CD14-positive monocyte (primary cell): ENCODE measurements around the gene CEP290. TPM values are rescaled to one million over a fixed set of nuclear protein-coding genes. Genes with fewer than 3 reads are reported as not detected.

ENCODE experiments used
- DNase-seq, 3 donors: peaks; one replicate each; pipeline ENCODE4 v3.0.0-alpha.2; 2011 to 2022
- H2AFZ ChIP-seq: 2 replicates; pipeline ENCODE4 v1.6.0; 2012; ENCODE audit warnings: mild to moderate bottlenecking, low read depth, low read length, inconsistent platforms; ENCODE audit not compliant: insufficient read depth, poor library complexity, severe bottlenecking
- H3K27ac ChIP-seq, 2 donors: 1 replicate in 1 of 2; 2 replicates in 1 of 2; pipeline ENCODE4 v1.5.1; 2012 to 2013; ENCODE audit warnings: low read length in 2 of 2, control low read depth in 1 of 2, inconsistent platforms in 1 of 2, low read depth in 1 of 2, mild to moderate bottlenecking in 1 of 2
- H3K27me3 ChIP-seq, 2 donors: one replicate each; pipeline versions ENCODE4 v1.6.0 to v1.6.1; 2011 to 2013; ENCODE audit warnings: low read length in 2 of 2; ENCODE audit not compliant: control insufficient read depth in 2 of 2, insufficient read depth in 2 of 2
- H3K36me3 ChIP-seq, 2 donors: replicated peaks in 1 of 2; 1 replicate in 1 of 2; 2 replicates in 1 of 2; pipeline versions ENCODE4 v1.5.1 to v1.6.1; 2012 to 2013; ENCODE audit warnings: low read length in 2 of 2, control low read depth in 1 of 2, inconsistent platforms in 1 of 2, mild to moderate bottlenecking in 1 of 2; ENCODE audit not compliant: insufficient read depth in 2 of 2, control insufficient read depth in 1 of 2
- H3K4me1 ChIP-seq, 2 donors: 1 replicate in 1 of 2; 2 replicates in 1 of 2; pipeline versions ENCODE4 v1.5.1 to v1.6.1; 2012 to 2013; ENCODE audit warnings: low read length in 2 of 2, control low read depth in 1 of 2, inconsistent platforms in 1 of 2, mild to moderate bottlenecking in 1 of 2, moderate library complexity in 1 of 2; ENCODE audit not compliant: insufficient read depth in 2 of 2, control insufficient read depth in 1 of 2
- H3K4me2 ChIP-seq: replicated peaks from 2 replicates; pipeline ENCODE3; 2012; ENCODE audit warnings: low read length, moderate library complexity, mild to moderate bottlenecking; ENCODE audit not compliant: poor library complexity, severe bottlenecking; ENCODE audit errors: extremely low read depth
- H3K4me3 ChIP-seq, 3 experiments: fragments of 200-600 bp in 1 of 3; sonication (generic) in 1 of 3; replicated peaks in 1 of 3; 1 replicate in 2 of 3; 2 replicates in 1 of 3; pipeline ENCODE4 v1.5.1; 2011 to 2013; ENCODE audit warnings: low read length in 3 of 3, mild to moderate bottlenecking in 3 of 3, control low read depth in 2 of 3, low read depth in 2 of 3, inconsistent platforms in 1 of 3, moderate library complexity in 1 of 3
- H3K79me2 ChIP-seq: 2 replicates; pipeline ENCODE4 v1.6.0; 2012; ENCODE audit warnings: mild to moderate bottlenecking, control low read depth, inconsistent platforms, low read length, moderate library complexity; ENCODE audit not compliant: insufficient read depth
- H3K9ac ChIP-seq: 2 replicates; pipeline ENCODE4 v1.6.0; 2017; ENCODE audit warnings: low read length, mild to moderate bottlenecking; ENCODE audit not compliant: insufficient read depth, poor library complexity, severe bottlenecking
- H3K9me3 ChIP-seq, 2 donors: replicated peaks in 1 of 2; 1 replicate in 1 of 2; 2 replicates in 1 of 2; pipeline versions ENCODE4 v1.5.1 to v1.6.1; 2012 to 2013; ENCODE audit warnings: low read length in 2 of 2, control low read depth in 1 of 2; ENCODE audit not compliant: control insufficient read depth in 1 of 2, insufficient read depth in 1 of 2
- H4K20me1 ChIP-seq: 2 replicates; pipeline ENCODE4 v1.6.0; 2012; ENCODE audit warnings: mild to moderate bottlenecking, low read length, control low read depth, moderate library complexity; ENCODE audit not compliant: insufficient read depth
- H3K27ac Mint-ChIP-seq, 7 donors: one replicate each; pipeline ENCODE4 v1.8.0; 2020; ENCODE audit warnings: mild to moderate bottlenecking in 7 of 7, mixed read lengths in 7 of 7, moderate library complexity in 6 of 7, inconsistent platforms in 2 of 7
- H3K27me3 Mint-ChIP-seq, 3 donors: one replicate each; pipeline ENCODE4 v1.8.0; 2021 to 2022; ENCODE audit warnings: low read depth in 3 of 3, mild to moderate bottlenecking in 3 of 3, mixed read lengths in 3 of 3, moderate library complexity in 3 of 3, inconsistent platforms in 1 of 3
- H3K36me3 Mint-ChIP-seq, 2 donors: one replicate each; pipeline ENCODE4 v1.8.0; 2020; ENCODE audit warnings: mixed read lengths in 2 of 2, inconsistent platforms in 1 of 2, mild to moderate bottlenecking in 1 of 2
- H3K4me1 Mint-ChIP-seq: one replicate; pipeline ENCODE4 v1.8.0; 2020; ENCODE audit warnings: mild to moderate bottlenecking, mixed read lengths
- H3K4me3 Mint-ChIP-seq, 2 donors: one replicate each; pipeline ENCODE4 v1.8.0; 2020; ENCODE audit warnings: mild to moderate bottlenecking in 2 of 2, mixed read lengths in 2 of 2, moderate library complexity in 1 of 2
- H3K9me3 Mint-ChIP-seq, 7 donors: one replicate each; pipeline ENCODE4 v1.8.0; 2020 to 2022; ENCODE audit warnings: mixed read lengths in 7 of 7, mild to moderate bottlenecking in 6 of 7, moderate library complexity in 6 of 7, inconsistent platforms in 2 of 7
- CTCF ChIP-seq: fragments of 200-600 bp; IDR thresholded peaks from one replicate; pipeline ENCODE4 v1.8.0; 2022; ENCODE audit warnings: antibody characterized with exemption, mild to moderate bottlenecking
- WGBS: methylation state at CpG from one replicate; pipeline ENCODE4 v1.1.5; 2013; ENCODE audit warnings: missing lambda C conversion rate; ENCODE audit not compliant: insufficient coverage; 5-methylcytosine and 5-hydroxymethylcytosine counted together
- intact Hi-C, 2 donors: fragments of 100-400 bp; cut with micrococcal nuclease; formaldehyde crosslinking; loops; one replicate each; pipeline versions ENCODE4 v1.15.0 to v1.15.1; 2023
- polyA plus RNA-seq, 3 donors: library from polyadenylated mRNA; depleted of rRNA in 1 of 3; unstranded in 2 of 3; stranded (reverse) in 1 of 3; fragments of 300-500 nt in 2 of 3; fragments of >200 nt in 1 of 3; fragmentation: Illumina TruSeq in 2 of 3; gene quantifications; 1 replicate in 2 of 3; 2 replicates in 1 of 3; pipeline ENCODE4 v1.2.3, GENCODE V29; 2012 to 2021

The CEP290 gene
- polyA plus RNA-seq, 3 donors, result 0.55 to 1.5 (median 0.71) TPM

- Mint-ChIP-seq H3K4me1 (no peaks in the 10 kb centered on the region), H3K36me3 (peaks cover 37 to 48% of the 10 kb centered on the region in 2 donors), H3K27me3 (no peaks in the 10 kb centered on the region), H3K9me3 (no peaks in the 10 kb centered on the region), H3K4me3 (no peak overlapping the region), H3K27ac (no peak overlapping the region)
- Histone ChIP-seq H3K27me3 (no peaks in the 10 kb centered on the region), H3K79me2 (no peaks in the 10 kb centered on the region), H3K4me3 (no peak overlapping the region), H3K36me3 (peaks cover 30 to 44% of the 10 kb centered on the region in 2 donors), H3K9me3 (no peaks in the 10 kb centered on the region), H4K20me1 (no peaks in the 10 kb centered on the region), H3K9ac (no peak overlapping the region), H3K4me1 (no peaks in the 10 kb centered on the region), H3K27ac (no peak overlapping the region), H3K4me2 (no peak overlapping the region), H2AFZ (no peak overlapping the region)
- intact Hi-C loops, result no loop called here
- no peak for TF ChIP-seq CTCF
- no peak for DNase-seq
These were observed 60.6 kb downstream of the CEP290 start for GRCh38 chr12:88081247-88081646.

- Mint-ChIP-seq H3K27ac (no peak overlapping the region), H3K9me3 (peaks cover 0 to 1% (median 0%) of the 10 kb centered on the region in 7 donors), H3K4me3 (no peak overlapping the region), H3K4me1 (peaks cover 3% of the 10 kb centered on the region), H3K27me3 (no peaks in the 10 kb centered on the region), H3K36me3 (peaks cover 20 to 34% of the 10 kb centered on the region in 2 donors)
- no peak for TF ChIP-seq CTCF
- H3K4me1 ChIP-seq, result no peaks in the 10 kb centered on the region
- no peak overlapping the region for H3K27ac ChIP-seq
- H3K4me2 ChIP-seq, result no peak overlapping the region
- H3K4me3 ChIP-seq, result no peak overlapping the region
- no peaks in the 10 kb centered on the region for H3K9me3 ChIP-seq
- H3K79me2 ChIP-seq, result no peaks in the 10 kb centered on the region
- intact Hi-C loops, result no loop called here
- H3K27me3 ChIP-seq, result no peaks in the 10 kb centered on the region
- H3K9ac ChIP-seq, result no peak overlapping the region
- peaks cover 0 to 5% of the 10 kb centered on the region in 2 donors for H3K36me3 ChIP-seq
- no peak for DNase-seq
- H2AFZ ChIP-seq, result no peak overlapping the region
- no peaks in the 10 kb centered on the region for H4K20me1 ChIP-seq
- 100% methylated on average over 5 of the region's 9 CpGs for WGBS
These were observed 74.6 kb downstream of the CEP290 start for GRCh38 chr12:88067301-88067700.
